Ascending aorta (tissue), 2 donors: Measurements from ENCODE around the gene ARL9. TPM values are rescaled to one million over a fixed set of nuclear protein-coding genes. Genes with fewer than 3 reads are reported as not detected.
A peak's percentile ranks its signal among the peaks of the same experiment; 100 is the strongest.

Experiments used
- DNase-seq, 2 donors: peaks; one replicate each; pipeline ENCODE4 v3.0.0-alpha.2; 2019; ENCODE audit warnings: low spot score in 2 of 2
- H3K27ac ChIP-seq, 2 donors: fragments of 200-600 bp; sonication (generic); one replicate each; pipeline ENCODE4 v1.5.1; 2016 to 2017; ENCODE audit warnings: mild to moderate bottlenecking in 1 of 2
- H3K27me3 ChIP-seq: fragments of 200-600 bp; sonication (generic); one replicate; pipeline ENCODE4 v1.5.1; 2017
- H3K36me3 ChIP-seq, 2 donors: fragments of 200-600 bp; sonication (generic); one replicate each; pipeline ENCODE4 v1.5.1; 2016
- H3K4me1 ChIP-seq, 2 donors: fragments of 200-600 bp; sonication (generic); one replicate each; pipeline ENCODE4 v1.5.1; 2016 to 2017; ENCODE audit warnings: mild to moderate bottlenecking in 1 of 2
- H3K4me3 ChIP-seq, 2 donors: fragments of 200-600 bp; sonication (generic); one replicate each; pipeline ENCODE4 v1.5.1; 2016 to 2017; ENCODE audit warnings: mild to moderate bottlenecking in 1 of 2
- H3K9me3 ChIP-seq, 2 donors: fragments of 200-600 bp; sonication (generic); one replicate each; pipeline ENCODE4 v1.5.1; 2016
- intact Hi-C: fragments of 100-400 bp; cut with DNase I; formaldehyde crosslinking; loops from one replicate; pipeline ENCODE4 v1.15.1; 2023
- total RNA-seq: library from RNA; depleted of rRNA; stranded (reverse); fragments of >200 nt; gene quantifications from one replicate; pipeline ENCODE4 v1.1.0, GENCODE V29; 2016
- TF ChIP-seq, protein P1 (sequence below), 3 experiments: fragments of 200-600 bp in 2 of 3; fragments of 450-650 bp in 1 of 3; sonication (generic) in 2 of 3; IDR thresholded peaks; one replicate each; pipeline ENCODE4 v1.5.1; 2016 to 2019; ENCODE audit warnings: antibody characterized with exemption in 3 of 3, mild to moderate bottlenecking in 1 of 3, moderate library complexity in 1 of 3

ARL9 gene
- total RNA-seq, 1 donor from 2014 or later: not detected

DNA sequence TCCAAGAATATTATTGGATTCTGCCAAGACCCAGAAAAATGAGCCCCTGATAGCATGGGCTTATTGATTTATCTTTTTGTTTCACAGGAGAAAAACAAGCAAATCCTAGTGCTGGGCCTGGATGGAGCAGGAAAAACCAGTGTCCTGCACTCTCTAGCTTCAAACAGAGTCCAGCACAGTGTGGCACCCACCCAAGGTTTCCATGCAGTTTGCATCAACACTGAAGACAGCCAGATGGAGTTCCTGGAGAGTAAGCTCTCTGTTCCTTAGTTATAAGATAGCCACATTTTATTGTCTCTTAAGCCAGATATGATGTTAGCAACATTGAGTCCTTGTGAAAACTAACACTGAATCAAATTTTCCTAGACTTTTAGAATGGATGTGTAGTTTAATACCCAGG lies 5.5 kb downstream of the ARL9 start:
- Histone ChIP-seq H3K4me1 (peaks cover 0 to 5% of the 10 kb centered on the region in 2 donors), H3K4me3 (no peak overlapping the region), H3K36me3 (no peaks in the 10 kb centered on the region), H3K27me3 (no peaks in the 10 kb centered on the region), H3K27ac (no peak overlapping the region), H3K9me3 (no peaks in the 10 kb centered on the region)
- TF ChIP-seq, protein P1, sequence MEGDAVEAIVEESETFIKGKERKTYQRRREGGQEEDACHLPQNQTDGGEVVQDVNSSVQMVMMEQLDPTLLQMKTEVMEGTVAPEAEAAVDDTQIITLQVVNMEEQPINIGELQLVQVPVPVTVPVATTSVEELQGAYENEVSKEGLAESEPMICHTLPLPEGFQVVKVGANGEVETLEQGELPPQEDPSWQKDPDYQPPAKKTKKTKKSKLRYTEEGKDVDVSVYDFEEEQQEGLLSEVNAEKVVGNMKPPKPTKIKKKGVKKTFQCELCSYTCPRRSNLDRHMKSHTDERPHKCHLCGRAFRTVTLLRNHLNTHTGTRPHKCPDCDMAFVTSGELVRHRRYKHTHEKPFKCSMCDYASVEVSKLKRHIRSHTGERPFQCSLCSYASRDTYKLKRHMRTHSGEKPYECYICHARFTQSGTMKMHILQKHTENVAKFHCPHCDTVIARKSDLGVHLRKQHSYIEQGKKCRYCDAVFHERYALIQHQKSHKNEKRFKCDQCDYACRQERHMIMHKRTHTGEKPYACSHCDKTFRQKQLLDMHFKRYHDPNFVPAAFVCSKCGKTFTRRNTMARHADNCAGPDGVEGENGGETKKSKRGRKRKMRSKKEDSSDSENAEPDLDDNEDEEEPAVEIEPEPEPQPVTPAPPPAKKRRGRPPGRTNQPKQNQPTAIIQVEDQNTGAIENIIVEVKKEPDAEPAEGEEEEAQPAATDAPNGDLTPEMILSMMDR (IDR thresholded peaks at IDR 0.05): no peak
- DNase-seq: no peak
- intact Hi-C loops: no loop called here

DNA sequence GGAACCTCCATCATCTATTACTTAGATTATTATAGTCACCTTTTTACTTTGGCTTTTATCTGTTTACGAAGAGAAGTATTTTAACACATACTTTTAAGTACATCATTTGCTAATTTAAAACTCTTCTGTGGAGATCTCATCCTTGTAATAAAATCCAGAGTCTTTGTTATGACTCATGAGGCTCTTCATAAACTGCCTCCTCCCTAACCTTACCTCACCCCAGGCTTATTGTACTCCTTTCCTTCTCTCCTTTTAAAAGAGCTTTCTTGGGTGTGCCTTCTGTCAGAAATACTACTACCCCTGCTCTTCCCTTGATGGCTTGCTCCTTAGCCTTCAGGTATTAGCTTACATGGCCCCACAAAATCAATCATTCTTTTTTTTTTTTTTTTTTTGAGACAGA lies 6.6 kb downstream of the ARL9 start:
- Histone ChIP-seq H3K27me3 (no peaks in the 10 kb centered on the region), H3K9me3 (no peaks in the 10 kb centered on the region), H3K4me1 (no peaks in the 10 kb centered on the region), H3K4me3 (no peak overlapping the region), H3K27ac (no peak overlapping the region), H3K36me3 (no peaks in the 10 kb centered on the region)
- TF ChIP-seq, protein P1 (IDR thresholded peaks at IDR 0.05): no peak
- intact Hi-C loops: no loop called here
- DNase-seq: no peak

GRCh38 chr4:56513517-56513916 lies 7.9 kb downstream of the ARL9 start:
- Histone ChIP-seq H3K27ac (no peak overlapping the region), H3K27me3 (no peaks in the 10 kb centered on the region), H3K4me1 (no peaks in the 10 kb centered on the region), H3K36me3 (no peaks in the 10 kb centered on the region), H3K9me3 (no peaks in the 10 kb centered on the region), H3K4me3 (no peak overlapping the region)
- TF ChIP-seq, protein P1 (IDR thresholded peaks at IDR 0.05): no peak
- intact Hi-C loops: no loop called here
- no peak for DNase-seq

DNA sequence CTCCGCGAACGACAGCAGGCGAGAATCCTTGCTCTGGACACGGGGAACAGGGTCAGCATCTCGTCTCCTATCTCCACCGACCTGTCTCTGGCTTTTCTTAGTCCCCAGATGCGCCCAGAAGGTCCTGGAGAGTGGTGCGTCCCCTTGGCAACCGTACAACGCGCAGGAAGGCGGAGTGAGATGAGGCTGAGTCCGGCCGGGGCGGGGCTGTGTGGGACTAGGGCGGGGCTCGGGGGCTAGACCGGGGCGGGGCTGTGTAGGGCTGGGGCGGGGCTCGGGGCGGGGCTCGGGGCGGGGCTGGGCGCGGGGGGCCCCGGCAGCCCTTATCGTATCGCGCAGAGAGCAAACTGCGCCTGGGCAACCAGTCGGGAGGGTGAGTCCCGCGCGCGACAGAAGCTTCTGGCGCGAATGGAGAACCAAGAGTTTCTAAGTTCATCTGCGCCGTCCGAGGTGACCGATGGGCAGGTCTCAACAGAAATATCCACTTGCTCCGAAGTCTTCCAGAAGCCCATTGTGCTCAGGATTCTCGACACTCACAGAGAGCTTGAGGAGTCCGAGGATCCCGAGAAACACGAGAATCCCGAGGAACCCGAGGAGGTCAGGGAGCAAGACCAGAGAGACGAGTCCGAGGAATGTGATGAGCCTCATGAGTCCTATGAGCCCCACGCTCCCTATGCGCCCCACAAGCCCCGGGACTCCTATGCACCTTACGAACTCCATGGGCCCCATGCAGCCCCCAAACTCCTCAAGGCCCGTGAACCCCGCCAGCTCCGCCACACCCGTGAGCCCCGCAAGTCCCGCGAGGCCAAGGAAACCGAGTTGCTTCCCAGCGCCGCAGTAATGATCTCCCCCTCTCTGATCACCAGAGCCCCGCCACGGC lies 24.9 kb downstream of the ARL9 start:
- no peaks in the 10 kb centered on the region for H3K27me3 ChIP-seq
- TF ChIP-seq, protein P1 (IDR thresholded peaks at IDR 0.05): no peak
- peak overlapping the region; percentile 55 to 63 for H3K4me3 ChIP-seq
- H3K36me3 ChIP-seq: no peaks in the 10 kb centered on the region
- H3K9me3 ChIP-seq: no peaks in the 10 kb centered on the region
- no peak overlapping the region for H3K27ac ChIP-seq
- DNase-seq: peak; percentile 48 to 93
- intact Hi-C loops: loop anchor here (1.0 to 5.0 kb wide), 5 partner anchors 14 to 678 kb away; partner anchors contain the start of genes AASDH, EXOC1, PPAT and REST
- peaks cover 0 to 7% of the 10 kb centered on the region in 2 donors for H3K4me1 ChIP-seq

GRCh38 chr4:56531149-56531770 lies 25.7 kb downstream of the ARL9 start:
- H3K4me1 ChIP-seq: peaks cover 0 to 7% of the 10 kb centered on the region in 2 donors
- TF ChIP-seq, protein P1 (IDR thresholded peaks at IDR 0.05): no peak
- no peak for DNase-seq
- no peak overlapping the region for H3K27ac ChIP-seq
- H3K36me3 ChIP-seq: no peaks in the 10 kb centered on the region
- no peaks in the 10 kb centered on the region for H3K9me3 ChIP-seq
- no peaks in the 10 kb centered on the region for H3K27me3 ChIP-seq
- intact Hi-C loops: loop anchor here (2.0 to 5.0 kb wide), 3 partner anchors 144 to 679 kb away; partner anchors contain the start of genes AASDH, EXOC1 and REST
- peak overlapping the region; percentile 55 to 63 for H3K4me3 ChIP-seq
